OCI-LY1 (cell line): ENCODE data around the gene ARHGAP8.

ENCODE experiments used
- CTCF ChIP-seq: fragments of 200-600 bp; sonication (generic), shearing (Covaris generic); IDR thresholded peaks from 2 replicates; pipeline ENCODE4 v1.5.1; 2017; ENCODE audit warnings: mild to moderate bottlenecking, antibody characterized with exemption, low read length, moderate library complexity, mixed read lengths
- EZH2 ChIP-seq: fragments of 200-600 bp; sonication (generic), shearing (Covaris generic); IDR thresholded peaks from 2 replicates; pipeline ENCODE4 v1.8.0; 2017; ENCODE audit warnings: borderline replicate concordance, mixed run types, mild to moderate bottlenecking, antibody characterized with exemption, low read length, moderate library complexity, mixed read lengths

GRCh38 chr22:44731357-44731970 lies 20.9 kb upstream of the ARHGAP8 start:
- no peak for TF ChIP-seq CTCF
- no peak for TF ChIP-seq EZH2
